Stimulated activated CD4-positive, alpha-beta T cell treated with anti-CD3 and anti-CD28 coated beads, Interleukin-1b, Interleukin-23, amount 100 ng/mL, for 1 hour (primary cell): ENCODE results near the gene MPZL3.
"Not testable (repeated sequence)": the region's sequence is repeated elsewhere in the genome, so short reads cannot be mapped to it uniquely, and the experiment has no call there.

Source experiments
- DNase-seq, 2 donors: peaks; one replicate each; pipeline ENCODE4 v3.0.0-alpha.2; 2020; ENCODE audit warnings: low read depth in 2 of 2

The MPZL3 gene

DNA sequence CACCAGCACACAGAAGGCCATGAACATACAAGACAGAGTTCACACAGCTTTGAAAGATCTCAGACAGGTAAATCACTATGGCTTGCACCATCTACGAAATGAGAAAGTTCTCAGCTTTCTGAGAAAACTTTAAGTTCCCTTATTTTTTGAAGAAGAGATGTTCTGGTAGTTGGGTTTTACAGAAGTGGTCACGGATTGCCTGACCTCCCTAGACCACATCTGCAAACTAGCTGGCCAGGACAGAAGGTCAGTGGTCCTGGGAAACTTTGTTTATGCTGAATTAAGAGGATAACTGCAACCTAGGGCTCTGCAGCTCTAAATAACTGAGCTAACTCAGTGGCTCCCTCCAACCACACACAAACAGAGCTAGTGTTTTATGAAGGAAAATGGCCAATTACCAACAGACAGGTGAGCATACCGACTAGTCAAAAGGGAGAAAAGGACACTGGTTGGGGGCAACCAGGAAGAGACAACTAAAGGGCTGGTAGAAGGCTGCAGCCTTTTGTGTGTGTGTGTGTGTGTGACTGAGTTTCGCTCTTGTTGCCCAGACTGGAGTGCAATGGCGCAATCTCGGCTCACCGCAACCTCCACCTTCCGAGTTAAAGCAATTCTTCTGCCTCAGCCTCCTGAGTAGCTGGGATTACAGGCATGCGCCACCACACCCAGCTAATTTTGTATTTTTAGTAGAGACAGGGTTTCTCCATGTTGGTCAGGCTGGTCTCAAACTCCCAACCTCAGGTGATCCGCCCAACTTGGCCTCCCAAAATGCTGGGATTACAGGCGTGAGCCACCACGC, 67.2 kb downstream of the MPZL3 start:
- no peak for DNase-seq

DNA sequence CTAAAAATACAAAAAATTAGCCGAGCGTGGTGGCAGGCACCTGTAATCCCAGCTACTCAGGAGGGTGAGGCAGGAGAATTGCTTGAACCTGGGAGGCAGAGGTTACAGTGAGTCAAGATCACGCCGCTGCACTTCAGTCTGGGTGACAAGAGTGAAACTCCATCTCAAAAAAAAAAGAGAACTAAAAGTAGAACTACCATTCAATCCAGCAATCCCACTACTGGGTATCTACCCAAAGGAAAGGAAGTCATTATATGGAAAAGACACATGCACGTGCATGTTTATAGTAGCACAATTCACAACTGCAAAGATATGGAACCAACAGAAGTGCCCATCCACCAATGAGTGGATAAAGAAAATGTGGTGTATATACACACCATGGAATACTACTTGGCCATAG, 68.5 kb downstream of the MPZL3 start:
- DNase-seq: not testable (repeated sequence)

DNA sequence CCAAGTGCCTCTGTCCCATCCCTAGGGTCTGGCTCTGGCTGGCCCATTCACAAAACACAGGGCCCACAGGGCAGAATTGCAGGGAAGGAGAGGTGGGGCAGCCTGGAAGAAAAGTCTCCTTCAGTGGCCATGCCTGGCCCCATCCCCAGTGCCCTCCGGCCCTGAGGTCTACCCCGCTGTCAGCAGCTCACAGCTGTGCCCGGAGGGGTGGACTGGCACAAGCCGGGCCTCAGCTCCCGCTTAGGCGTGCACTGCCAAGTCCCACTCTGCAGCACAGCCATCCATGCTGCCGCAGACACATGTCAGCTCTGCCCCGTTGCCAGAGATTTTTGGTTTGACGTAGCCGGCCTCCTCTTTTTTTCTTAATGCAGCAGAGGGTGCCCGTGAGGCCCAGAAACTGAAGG, 71.9 kb downstream of the MPZL3 start:
- no peak for DNase-seq

DNA sequence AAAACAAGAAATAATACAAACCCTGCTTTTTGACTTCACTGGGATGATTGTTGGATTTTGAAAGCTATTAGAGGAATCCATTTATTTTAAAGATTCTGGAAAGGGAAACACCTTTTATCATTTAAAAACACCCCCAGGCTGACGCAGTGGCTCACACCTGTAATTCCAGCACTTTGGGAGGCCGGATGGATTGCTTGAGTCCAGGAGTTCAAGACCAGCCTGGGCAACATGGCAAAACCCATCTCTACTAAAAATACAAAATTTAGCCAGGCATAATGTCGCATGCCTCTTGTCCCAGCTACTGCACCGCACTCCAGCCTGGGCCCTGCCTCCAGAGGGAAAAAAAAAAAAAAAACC, 75.4 kb downstream of the MPZL3 start:
- no peak for DNase-seq
